Mucosa of stomach (tissue), 1 donor: ENCODE measurements around the gene ZSCAN10.
"Not testable (repeated sequence)": the region's sequence is repeated elsewhere in the genome, so short reads cannot be mapped to it uniquely, and the experiment has no call there.

Source experiments
- H3K27me3 ChIP-seq: one replicate; pipeline ENCODE4 v1.7.0; 2013; ENCODE audit warnings: mild to moderate bottlenecking, low read length; ENCODE audit not compliant: control insufficient read depth, insufficient read depth
- H3K36me3 ChIP-seq: one replicate; pipeline ENCODE4 v1.7.0; 2013; ENCODE audit warnings: low read length; ENCODE audit not compliant: control insufficient read depth, insufficient read depth
- H3K4me1 ChIP-seq: one replicate; pipeline ENCODE4 v1.7.0; 2013; ENCODE audit warnings: mild to moderate bottlenecking, low read length; ENCODE audit not compliant: control insufficient read depth, insufficient read depth
- H3K4me3 ChIP-seq: one replicate; pipeline ENCODE4 v1.7.0; 2013; ENCODE audit warnings: low read length
- H3K9ac ChIP-seq: one replicate; pipeline ENCODE4 v1.7.0; 2013; ENCODE audit warnings: mild to moderate bottlenecking, low read length, moderate library complexity
- H3K9me3 ChIP-seq: one replicate; pipeline ENCODE4 v1.7.0; 2013; ENCODE audit warnings: mild to moderate bottlenecking, low read length, moderate library complexity; ENCODE audit not compliant: control insufficient read depth
- donor health status: Pancreatic carcinoma.

ZSCAN10 gene

GRCh38 chr16:3086596-3087242 is 12.4 kb downstream of the ZSCAN10 start:
- Histone ChIP-seq H3K36me3 (no peaks in the 10 kb centered on the region), H3K27me3 (peaks cover 4% of the 10 kb centered on the region), H3K4me1 (peaks cover 9% of the 10 kb centered on the region), H3K9me3 (no peaks in the 10 kb centered on the region), H3K9ac (no peak overlapping the region), H3K4me3 (no peak overlapping the region)

- no peak overlapping the region for H3K4me3 ChIP-seq
- no peaks in the 10 kb centered on the region for H3K27me3 ChIP-seq
- no peaks in the 10 kb centered on the region for H3K9me3 ChIP-seq
- no peak overlapping the region for H3K9ac ChIP-seq
- H3K36me3 ChIP-seq, result no peaks in the 10 kb centered on the region
- H3K4me1 ChIP-seq, result peaks cover 9% of the 10 kb centered on the region
Measured at GRCh38 chr16:3085868-3086595, 13.1 kb downstream of the ZSCAN10 start.

GRCh38 chr16:3084969-3085670 is 14.0 kb downstream of the ZSCAN10 start:
- no peaks in the 10 kb centered on the region for H3K9me3 ChIP-seq
- no peak overlapping the region for H3K9ac ChIP-seq
- H3K27me3 ChIP-seq, result no peaks in the 10 kb centered on the region
- no peak overlapping the region for H3K4me3 ChIP-seq
- peaks cover 9% of the 10 kb centered on the region for H3K4me1 ChIP-seq
- no peaks in the 10 kb centered on the region for H3K36me3 ChIP-seq

GRCh38 chr16:3084491-3084890 is 14.6 kb downstream of the ZSCAN10 start:
- Histone ChIP-seq H3K9ac (no peak overlapping the region), H3K4me1 (peaks cover 9% of the 10 kb centered on the region), H3K9me3 (no peaks in the 10 kb centered on the region), H3K4me3 (no peak overlapping the region), H3K27me3 (no peaks in the 10 kb centered on the region), H3K36me3 (no peaks in the 10 kb centered on the region)

GRCh38 chr16:3083408-3083807 is 15.7 kb downstream of the ZSCAN10 start:
- not testable (repeated sequence) for H3K9me3 ChIP-seq, H3K4me3 ChIP-seq, H3K27me3 ChIP-seq, H3K36me3 ChIP-seq, H3K4me1 ChIP-seq, H3K9ac ChIP-seq

GRCh38 chr16:3081957-3082356 is 17.1 kb downstream of the ZSCAN10 start:
- not testable (repeated sequence) for H3K4me3 ChIP-seq, H3K4me1 ChIP-seq, H3K27me3 ChIP-seq, H3K9me3 ChIP-seq, H3K9ac ChIP-seq, H3K36me3 ChIP-seq

GRCh38 chr16:3080024-3080423 is 19.1 kb downstream of the ZSCAN10 start:
- no peaks in the 10 kb centered on the region for H3K9me3 ChIP-seq
- no peaks in the 10 kb centered on the region for H3K27me3 ChIP-seq
- H3K36me3 ChIP-seq, result no peaks in the 10 kb centered on the region
- no peak overlapping the region for H3K9ac ChIP-seq
- H3K4me1 ChIP-seq, result no peaks in the 10 kb centered on the region
- H3K4me3 ChIP-seq, result no peak overlapping the region

- Histone ChIP-seq H3K9me3 (no peaks in the 10 kb centered on the region), H3K36me3 (no peaks in the 10 kb centered on the region), H3K4me3 (no peak overlapping the region), H3K27me3 (no peaks in the 10 kb centered on the region), H3K4me1 (no peaks in the 10 kb centered on the region), H3K9ac (no peak overlapping the region)
Measured at GRCh38 chr16:3076577-3076976, 22.5 kb downstream of the ZSCAN10 start.

GRCh38 chr16:3075946-3076345 is 23.1 kb downstream of the ZSCAN10 start:
- not testable (repeated sequence) for H3K9ac ChIP-seq, H3K36me3 ChIP-seq, H3K4me3 ChIP-seq, H3K4me1 ChIP-seq, H3K27me3 ChIP-seq, H3K9me3 ChIP-seq

- Histone ChIP-seq H3K9me3 (no peaks in the 10 kb centered on the region), H3K27me3 (no peaks in the 10 kb centered on the region), H3K4me3 (no peak overlapping the region), H3K9ac (no peak overlapping the region), H3K36me3 (no peaks in the 10 kb centered on the region), H3K4me1 (no peaks in the 10 kb centered on the region)
Measured at GRCh38 chr16:3075523-3075915, 23.6 kb downstream of the ZSCAN10 start.

- H3K9me3 ChIP-seq, result no peaks in the 10 kb centered on the region
- H3K36me3 ChIP-seq, result no peaks in the 10 kb centered on the region
Measured at GRCh38 chr16:3074860-3075522, 24.1 kb downstream of the ZSCAN10 start.

GRCh38 chr16:3073448-3073847 is 25.6 kb downstream of the ZSCAN10 start:
- Histone ChIP-seq H3K9me3 (no peaks in the 10 kb centered on the region), H3K4me3 (no peak overlapping the region), H3K27me3 (no peaks in the 10 kb centered on the region), H3K9ac (no peak overlapping the region), H3K36me3 (no peaks in the 10 kb centered on the region), H3K4me1 (no peaks in the 10 kb centered on the region)

More at GRCh38 chr16:3074860-3075522, 24.1 kb downstream of the ZSCAN10 start:
- no peaks in the 10 kb centered on the region for H3K27me3 ChIP-seq
- no peaks in the 10 kb centered on the region for H3K4me1 ChIP-seq
- H3K4me3 ChIP-seq, result no peak overlapping the region
- H3K9ac ChIP-seq, result no peak overlapping the region
